NCI-H2227 treated with DMSO at 0.1 percent for 48 hours (cell line): Measurements from ENCODE around the gene SDK2.
A peak's percentile ranks its signal among the peaks of the same experiment; 100 is the strongest.

Source experiments
- DNase-seq: peaks from one replicate; lab custom pipeline; 2025; lab: John Stamatoyannopoulos, UW

SDK2 gene

DNA sequence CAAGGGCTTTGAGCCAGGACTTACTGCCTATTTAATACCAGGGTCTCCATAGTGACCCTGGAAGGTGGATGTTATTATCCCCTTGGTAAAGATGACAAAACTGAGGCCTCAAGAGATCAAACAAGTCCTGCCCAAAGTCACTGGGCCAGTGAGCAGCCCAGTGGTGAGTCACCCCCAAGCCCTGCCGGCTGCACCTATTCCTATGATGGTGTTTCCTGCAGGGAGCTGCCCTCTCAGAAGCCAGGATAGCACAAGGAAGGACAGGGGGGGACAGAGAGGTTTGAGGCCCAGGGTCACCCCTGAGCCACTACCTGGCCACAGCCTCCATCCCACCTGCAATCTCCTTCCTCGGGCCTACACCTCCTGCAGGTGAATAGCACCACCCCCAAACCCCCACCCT, 90.9 kb downstream of the SDK2 start:
- DNase-seq, result no peak

DNA sequence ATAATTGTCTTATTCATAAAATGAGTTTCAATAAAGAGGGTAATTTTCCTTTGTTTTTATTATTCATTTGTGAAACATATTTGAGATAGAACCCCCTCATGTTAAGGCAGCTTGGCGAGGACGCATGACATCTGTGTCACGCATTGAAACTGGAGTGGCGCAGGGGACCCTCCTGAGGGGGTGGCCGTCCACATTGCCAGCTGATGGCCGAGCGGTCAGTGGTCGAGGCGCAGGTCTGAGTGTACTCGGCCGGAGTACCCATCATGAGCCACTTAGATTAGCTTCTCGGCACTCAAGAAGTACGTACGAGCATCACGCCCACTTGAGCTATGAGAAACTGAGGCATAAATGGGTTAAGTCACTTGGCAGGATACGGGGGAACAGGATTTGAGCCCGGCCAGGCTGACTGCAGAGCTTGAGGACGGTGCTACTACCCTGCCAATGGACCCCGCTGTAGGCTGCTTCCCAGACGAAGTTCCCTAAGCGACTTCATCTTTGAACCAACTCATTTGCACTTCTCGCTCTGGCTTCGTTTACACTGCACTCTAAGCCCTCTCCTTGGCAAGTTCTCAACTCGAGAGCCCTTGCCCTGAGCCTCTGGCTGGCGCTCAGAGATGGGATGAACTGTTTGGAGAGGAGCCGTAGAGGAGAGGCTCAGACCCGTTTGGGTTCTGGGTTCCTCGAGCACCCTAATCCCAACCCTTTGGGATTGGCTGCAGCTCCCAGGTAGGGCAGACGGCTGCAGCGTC, 91.8 kb downstream of the SDK2 start:
- no peak for DNase-seq

DNA sequence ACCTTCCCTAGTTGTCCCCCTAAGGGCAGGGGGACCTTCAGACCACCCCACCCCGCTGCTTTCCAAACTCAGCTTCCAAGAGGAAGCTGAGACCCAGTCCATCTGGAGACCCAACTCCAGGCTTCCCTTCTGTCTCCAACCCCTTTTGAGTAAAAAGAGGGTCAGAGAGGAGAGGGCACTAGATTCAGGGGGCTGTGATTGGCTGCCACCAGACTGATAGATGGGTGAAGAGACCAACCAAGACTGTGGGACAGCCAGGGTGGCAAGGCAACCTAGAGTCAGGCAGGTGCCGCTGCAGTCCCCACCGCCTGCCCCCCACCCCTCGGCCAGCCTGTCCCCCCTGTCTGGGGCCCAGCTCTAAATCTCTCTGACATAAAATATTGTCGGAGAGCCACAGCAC, 92.5 kb downstream of the SDK2 start:
- no peak for DNase-seq

DNA sequence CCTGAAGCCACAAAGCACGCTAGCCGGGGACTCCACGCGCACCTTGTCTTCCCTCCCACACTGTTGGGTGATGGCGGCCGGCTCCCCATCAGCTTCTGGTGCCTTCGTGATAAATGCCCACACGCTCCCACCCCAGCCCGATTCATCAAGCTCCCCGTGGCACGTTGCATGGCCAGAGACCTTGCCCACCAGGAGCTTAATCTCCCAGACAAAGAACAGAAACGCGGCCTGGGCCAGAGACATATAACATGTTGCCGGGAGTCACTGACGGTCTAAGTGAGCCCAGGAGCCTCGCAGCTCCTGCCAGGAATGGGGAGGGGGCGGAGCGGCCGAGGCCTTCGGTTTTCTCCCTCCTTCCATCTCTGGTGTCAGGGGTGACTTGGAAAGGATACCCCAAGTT, 93.1 kb downstream of the SDK2 start:
- DNase-seq, result no peak

DNA sequence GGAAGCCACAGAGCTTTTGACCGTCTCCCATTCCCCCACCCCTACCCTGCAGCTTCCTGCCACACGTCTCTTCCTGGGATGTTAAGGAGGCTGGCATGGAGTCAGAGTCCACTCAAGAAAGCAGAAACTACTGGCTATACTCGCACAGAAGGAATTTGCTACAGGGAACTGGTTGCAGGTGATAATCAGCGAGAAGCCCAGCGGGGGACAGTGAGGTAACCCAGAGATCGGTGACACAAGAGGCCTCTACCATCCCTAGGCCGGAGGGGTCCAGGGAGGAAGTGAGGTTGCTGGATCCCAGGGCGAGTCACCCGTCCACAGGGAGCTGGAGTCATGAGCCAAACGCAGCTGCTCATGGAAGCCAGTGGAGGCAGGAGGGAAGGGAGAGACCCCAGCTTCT, 93.7 kb downstream of the SDK2 start:
- no peak for DNase-seq

DNA sequence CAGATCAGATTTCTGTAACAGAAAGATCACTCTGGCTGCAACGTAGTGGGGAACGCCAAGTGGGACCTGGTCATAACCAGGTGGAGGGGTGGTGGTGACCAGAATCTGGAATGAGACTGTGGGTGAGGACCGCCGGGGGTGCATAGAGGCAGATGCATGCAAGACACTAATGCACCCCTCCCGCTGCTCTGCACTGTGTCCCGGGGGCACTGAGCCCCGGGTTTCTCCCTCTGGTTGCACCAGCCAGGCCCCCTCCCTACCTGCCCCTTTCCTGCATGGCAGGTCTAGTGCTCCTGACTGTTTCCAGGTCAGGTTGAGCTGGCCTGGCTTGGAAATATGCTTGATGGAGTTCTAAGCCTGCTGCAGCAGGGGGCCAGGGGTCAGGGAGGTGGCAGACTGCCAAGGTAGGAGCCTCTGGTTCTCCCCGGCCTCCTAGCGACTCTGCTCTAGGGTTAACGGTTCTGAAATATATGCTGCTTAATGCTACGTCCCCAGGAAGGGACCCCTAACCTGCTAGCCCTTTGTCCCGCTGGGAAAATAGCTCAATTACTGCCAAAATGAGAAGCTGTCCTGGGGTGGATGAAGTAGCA, 94.3 kb downstream of the SDK2 start:
- no peak for DNase-seq

DNA sequence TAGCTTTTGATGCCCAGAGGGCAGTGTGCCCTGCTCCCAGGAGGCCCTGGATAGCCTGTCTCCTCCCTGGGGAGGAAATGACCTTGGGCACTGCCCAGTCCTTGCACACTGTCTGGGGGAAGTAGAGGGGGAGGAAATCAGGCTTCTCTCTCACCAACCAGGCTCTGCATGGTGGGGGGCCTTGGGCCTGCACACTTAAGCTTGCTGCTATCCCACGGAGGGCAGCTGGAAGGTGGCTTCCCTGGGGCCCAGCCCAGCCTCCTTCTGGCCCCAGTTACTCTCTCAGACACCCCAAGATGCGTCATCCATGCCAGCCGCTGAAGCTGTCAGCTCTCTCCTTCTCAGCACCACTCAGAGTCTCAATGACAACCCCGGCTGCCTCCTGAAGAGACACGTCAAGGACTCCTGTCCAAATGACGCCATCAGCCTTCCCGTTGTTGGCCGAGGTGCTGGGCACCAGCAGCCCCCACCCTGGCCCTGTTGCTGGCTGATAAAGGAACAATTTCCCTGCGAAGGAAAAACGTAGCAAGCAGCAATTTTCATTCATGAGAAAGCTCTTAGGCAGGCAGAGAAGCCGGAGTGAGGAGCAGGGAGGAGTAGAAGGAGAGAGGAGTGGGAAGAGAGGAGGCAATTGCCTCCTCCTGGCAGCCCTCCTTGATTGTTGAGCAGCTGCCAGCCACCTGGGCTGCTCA, 95.5 kb downstream of the SDK2 start:
- DNase-seq, result no peak

DNA sequence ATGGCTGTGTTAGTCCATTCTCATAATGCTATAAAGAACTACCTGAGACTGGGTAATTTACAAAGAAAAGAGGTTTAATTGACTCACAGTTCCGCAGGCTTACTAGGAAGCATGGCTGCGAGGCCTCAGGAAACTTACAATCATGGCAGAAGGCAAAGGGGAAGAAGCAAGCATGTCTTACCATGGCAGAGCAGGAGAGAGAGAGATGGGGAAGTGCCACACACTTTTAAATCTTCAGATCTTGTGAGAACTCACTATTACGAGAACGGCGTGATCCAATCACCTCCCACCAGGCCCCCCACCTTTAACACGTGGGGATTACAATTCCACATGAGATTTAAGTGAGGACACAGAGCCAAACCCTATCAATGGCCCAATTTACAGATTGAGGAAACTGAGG, 96.5 kb downstream of the SDK2 start:
- no peak for DNase-seq

DNA sequence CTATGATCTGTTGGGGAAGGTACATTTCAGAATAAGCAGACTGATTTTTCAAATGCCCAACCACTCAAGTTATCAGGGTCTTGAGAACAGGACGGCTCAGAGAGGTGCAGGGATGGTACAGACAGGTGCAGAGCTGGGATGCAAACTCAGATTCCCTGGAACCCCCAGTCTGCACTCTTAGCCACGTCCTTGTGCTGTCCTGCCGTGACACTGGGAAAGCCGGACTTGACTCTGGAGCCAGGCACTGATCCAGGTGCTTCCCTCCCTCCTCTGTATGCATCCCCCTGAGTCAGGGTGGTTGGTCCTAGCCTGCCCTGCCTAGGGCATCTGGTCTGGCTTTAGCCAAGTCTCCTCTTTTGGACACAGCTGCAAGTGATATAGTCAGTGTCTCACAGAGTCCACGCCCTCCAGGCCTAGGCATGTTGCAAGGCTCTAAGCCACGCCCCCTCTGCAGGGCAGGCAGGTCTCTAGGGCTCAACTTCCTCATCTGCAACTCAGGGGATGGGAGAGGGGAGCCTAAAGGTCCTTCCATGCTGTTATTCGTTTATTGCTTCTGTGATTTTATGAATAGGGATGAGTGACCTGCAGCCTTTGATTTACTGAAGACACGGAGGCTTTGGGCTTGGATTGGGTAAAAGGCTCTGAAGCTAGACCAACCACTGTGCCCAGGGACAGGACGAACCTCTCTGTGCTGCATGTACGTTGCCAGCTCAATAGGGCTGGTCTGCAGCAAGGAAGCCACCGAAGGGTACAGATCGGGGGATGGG, 97.3 kb downstream of the SDK2 start:
- no peak for DNase-seq

DNA sequence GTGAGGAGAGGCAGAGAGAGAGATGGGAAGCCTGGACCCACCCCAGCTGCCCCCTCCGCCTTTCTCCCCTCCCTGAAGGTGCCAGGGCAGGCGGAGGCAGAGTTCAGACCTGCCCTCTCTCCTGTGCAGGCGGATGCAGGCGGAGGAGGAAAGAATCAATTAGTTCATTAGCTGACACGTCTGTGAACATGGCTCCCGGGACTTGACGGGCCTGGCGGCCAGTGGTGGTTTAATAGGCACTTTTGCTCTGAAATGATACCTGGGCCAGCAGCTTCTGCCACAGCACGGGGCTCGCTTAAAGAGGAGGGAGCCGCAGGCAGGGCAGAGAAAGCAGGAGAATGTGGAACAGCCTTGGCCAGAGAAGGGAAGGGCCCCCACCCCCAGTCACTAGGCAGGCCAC, 98.1 kb downstream of the SDK2 start:
- DNase-seq, result peak; percentile 42

DNA sequence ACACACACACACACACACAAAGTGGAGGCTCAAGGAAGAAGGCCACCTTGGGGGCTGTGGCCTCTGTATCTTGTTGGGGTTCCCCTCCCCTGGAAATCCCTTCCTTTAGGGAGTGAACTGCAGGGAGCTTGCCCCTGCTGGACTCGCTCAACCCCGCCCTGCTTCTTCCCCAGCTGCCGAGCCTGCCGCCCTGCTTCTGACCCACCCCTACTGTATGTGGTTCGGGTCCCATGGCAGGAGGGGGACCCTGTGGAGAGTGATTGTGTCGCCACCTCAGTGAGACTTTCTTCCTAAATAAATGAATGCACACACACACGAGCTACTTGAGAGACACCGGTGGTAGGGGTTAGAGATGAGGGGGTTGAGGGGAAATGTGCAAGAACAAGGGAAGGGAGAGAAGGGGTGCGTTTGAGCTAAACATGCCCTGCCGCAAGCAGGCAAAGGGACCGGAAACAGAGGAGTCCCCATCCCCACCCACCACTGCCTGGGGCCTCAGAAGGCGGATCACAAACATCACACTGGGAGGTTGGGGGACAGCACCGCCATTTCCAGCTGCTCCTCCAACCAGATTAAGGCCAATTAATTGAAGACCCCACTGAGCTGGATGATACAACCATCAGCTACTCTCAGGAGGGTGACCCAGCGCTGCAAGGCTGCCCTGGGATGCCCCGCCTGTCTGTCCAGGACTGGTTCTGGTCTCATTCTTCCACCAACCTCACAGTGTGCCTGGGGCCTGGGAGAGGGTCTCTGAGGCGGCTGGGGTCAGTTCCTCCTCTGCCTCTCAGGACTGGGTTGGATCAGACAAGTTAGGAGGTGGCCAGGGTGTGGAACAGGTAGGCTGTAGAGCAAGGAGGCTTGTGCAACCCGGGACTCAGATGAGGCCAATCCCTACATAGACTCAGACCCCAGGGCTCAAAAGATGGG, 98.9 kb downstream of the SDK2 start:
- DNase-seq, result no peak

DNA sequence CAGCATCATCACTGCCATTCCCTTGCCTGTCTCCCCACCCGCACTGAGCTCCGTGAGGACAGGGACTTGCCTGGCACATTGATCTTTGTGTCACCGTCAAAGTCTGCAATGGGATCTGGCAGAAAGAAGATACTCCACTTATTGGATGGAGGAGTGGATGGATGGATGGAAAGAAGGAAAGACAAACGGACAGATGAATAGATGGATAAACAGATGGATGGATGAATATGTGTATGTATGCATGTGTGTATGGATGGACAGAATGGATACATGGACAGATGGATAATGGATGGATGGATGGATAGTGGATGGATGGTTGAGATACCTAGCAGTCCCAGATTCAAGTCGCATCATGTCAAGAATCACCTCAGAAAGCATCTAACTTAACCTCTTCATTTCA, 99.9 kb downstream of the SDK2 start:
- no peak for DNase-seq

DNA sequence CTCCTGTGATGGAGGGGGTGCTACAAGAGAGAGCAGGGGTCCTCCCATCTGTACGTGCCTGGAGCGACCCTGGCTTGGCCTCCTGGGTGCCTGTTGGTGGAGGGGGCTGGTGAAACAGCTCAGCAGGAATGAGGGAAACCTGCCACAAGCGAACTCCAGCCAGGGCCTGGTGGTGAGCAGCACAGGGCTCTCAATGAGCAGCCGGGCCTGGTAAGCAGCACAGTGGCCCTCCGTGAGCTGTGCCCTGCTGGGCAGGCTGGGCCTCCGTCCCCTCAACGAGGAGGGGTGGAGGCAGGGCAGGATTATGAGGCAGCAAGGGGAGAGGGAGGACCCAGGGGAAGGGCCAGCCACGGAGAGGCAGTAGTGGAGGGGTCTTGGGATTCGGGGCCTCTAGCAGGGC, 101.9 kb downstream of the SDK2 start:
- no peak for DNase-seq

DNA sequence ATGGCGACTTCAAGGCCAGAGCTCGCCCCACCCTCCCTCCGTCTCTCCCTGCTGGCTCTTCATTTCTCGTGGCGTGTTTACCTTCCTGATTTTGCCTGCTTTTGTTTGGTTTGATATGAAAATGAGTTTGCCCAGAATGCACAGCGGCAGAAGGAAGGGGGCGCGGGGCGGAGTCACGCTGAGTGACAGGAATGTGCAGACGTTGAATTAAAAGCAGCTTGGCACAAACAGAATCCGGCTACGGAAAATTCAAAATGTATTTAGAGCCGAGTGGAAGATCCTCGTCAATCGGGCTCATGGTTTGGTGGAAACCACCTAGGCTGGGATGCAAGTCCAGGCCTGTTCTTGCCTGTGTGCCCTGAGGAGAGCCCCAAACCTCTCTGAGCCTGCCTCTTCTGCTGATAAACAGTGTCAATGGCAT, 102.7 kb downstream of the SDK2 start:
- no peak for DNase-seq

DNA sequence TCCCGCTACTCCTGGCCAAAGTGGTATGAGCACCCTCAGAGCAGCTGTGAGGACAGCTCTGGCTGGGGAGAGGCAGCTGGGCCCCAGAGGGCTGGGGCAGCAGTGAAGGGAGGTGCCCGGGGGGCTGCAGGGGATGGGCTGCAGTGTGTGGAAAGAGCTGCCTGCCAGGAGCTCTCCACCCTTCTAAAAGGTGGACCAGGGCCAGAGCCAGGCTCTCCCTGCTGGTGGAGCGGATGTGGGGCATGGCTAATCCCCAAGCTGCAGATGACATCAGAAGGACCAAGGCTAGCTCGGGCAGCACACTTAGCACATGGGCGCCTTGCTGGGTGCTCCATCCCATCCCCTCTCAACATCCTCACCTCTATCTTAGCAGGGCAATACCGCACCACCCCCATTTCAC, 103.1 kb downstream of the SDK2 start:
- no peak for DNase-seq

DNA sequence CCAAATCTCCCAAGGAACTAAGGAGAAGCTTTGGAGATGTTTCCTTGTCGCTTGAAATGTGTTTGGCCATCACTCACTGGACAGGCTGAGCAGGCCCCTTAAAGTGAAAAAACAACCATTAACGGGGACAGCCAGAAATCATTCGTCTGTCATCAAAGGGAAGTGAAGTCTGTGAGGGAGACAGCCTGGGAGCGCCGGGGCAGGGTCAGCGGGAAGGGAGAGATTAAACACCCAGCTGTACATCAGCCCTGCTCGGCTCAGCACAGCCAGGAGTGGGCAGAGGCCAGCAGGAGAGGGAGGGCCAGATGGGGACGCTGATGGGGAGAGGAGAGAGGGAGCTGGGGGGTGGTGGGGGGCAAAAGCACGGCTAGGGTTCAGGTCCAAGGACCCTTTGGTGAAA, 105.1 kb downstream of the SDK2 start:
- no peak for DNase-seq

DNA sequence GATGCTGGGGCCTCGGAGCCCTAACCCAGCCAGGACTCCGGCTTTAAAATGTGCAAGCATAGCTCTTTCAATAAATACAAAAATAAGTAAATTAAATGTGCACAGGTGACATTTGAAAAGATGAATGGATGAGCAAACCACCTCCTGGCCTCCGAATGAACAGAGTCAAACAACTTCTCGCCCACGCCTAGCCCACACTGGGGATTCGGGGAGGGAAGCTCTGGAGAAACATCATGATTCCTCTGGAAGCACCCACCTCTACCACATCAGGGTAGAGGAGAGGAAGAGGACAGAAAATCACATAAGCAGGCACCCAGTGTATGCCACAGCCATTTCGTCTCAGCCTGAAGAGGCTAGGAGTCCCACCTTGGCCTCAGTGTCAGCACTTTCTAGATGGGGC, 105.8 kb downstream of the SDK2 start:
- no peak for DNase-seq

DNA sequence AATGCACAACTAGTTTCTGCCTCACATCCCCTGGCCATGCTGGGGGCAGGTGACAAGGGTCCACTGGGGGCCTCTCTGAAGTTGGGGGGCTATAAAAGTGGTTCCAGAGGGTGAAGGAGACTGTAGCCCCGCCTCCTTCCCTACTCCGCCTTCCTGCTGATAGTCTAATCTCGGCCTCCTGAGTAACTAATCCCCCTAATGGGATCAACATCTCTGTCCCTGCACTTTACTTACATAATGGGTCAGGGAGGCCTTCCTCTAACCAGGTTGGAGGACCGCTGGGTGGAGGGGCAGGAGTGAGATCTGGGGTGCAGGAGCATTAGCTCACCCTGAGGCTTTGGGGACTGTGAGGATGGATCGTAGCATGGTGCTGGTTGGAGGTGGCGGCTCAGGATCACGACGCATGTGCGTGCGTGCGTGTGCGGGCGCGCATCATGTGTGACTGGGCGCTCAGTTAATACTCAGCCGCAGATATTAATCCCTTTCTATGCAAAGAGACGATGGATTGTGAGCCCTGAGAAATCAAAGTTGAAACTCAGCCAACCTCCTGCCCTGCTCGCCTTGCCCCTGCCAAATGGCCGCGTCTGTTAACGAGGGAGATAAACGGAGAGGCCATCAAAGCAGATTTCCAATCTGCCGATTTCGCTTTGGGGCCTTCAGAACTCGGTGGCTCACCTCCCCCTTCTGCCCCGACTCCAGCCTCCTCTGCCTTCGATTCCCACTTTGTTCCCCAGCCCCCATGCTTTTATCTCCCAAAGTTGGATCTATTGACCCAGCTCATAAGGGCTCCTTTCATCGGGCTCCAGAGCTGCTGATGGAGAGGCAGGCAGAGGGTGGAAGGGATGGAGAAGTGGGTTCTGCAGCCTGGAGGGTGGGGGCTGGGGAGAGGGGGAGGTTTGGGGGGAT, 107.3 kb downstream of the SDK2 start:
- DNase-seq, result no peak

DNA sequence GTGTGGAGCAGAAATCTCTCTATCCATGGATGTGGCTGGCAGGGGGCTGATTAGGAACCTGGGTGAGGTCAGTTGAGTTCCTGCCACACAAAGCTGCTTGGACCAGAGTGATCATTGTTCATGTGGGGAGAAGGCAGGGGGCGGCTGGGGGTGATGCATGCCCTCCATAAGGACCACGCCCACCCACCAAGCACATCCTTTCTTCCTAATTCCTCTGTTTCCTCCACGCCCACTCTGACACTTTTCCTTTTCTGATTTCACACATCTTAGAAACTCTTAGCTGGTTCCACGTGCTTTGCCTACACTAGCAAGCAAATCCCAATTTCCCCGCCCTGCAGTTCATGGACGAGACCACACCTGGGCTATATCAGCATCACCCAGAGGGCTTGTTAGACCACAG, 108.5 kb downstream of the SDK2 start:
- DNase-seq, result no peak

DNA sequence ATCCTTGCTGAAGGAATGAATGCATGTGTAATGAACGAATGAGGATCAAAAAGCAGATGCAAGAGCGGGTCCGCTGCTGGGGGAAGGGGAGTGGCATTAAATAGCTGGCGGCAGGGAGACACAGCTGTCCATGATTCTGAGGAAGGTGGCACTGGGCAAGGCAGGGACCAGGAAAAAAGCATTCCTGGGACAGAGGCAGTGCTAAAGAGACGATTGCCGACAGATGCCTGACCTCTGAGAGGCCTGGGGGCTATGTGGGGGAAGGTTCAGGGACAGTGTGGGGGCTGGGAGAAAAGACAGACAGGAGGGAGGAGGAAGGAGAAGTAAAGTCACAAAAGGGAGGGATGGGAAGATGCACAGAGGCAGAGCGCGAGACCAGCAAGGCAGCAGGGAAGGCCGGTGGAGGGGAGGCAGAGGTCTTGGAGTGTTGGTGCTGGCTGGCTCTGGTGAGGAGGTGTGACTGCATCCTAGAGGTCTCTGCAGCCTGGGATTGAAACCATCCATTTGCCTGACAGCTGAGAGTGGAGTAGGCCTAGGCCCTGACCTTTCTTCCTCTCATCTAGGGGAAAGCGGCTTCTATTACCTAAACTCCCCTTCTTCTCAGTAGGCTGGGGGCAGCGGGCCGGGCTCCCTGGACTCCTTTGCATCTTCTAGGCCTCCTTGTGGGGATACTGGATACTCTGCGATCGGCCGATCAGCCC, 109.9 kb downstream of the SDK2 start:
- DNase-seq, result no peak
